CD8-positive, alpha-beta memory T cell (primary cell): ENCODE data around the gene POLR2H. TPM values are rescaled to one million over a fixed set of nuclear protein-coding genes. Genes with fewer than 3 reads are reported as not detected.

Experiments
- CTCF ChIA-PET: fragments of 350-600 bp; sonication (Branson Sonifier 250); formaldehyde crosslinking; loops from one replicate; lab custom pipeline; 2021; ENCODE audit warnings: antibody characterized with exemption; lab: Charles Lee
- POLR2A ChIA-PET: fragments of 350-600 bp; sonication (Branson Sonifier 250); formaldehyde crosslinking; loops from one replicate; lab custom pipeline; 2021; ENCODE audit warnings: antibody characterized with exemption; lab: Charles Lee
- DNase-seq, 5 donors: peaks; one replicate each; pipeline versions ENCODE4 v3.0.0 to v3.0.0-alpha.2; 2020 to 2022; ENCODE audit warnings: mixed read lengths in 1 of 5
- H3K27ac ChIP-seq: one replicate; pipeline ENCODE4 v1.7.0; 2013; ENCODE audit warnings: low read depth, mild to moderate bottlenecking, low read length, moderate library complexity
- H3K27me3 ChIP-seq: 2 replicates; pipeline ENCODE4 v1.7.0; 2013; ENCODE audit warnings: low read length, mild to moderate bottlenecking; ENCODE audit not compliant: insufficient read depth, poor library complexity, severe bottlenecking
- H3K36me3 ChIP-seq: 2 replicates; pipeline ENCODE4 v1.7.0; 2013; ENCODE audit warnings: mild to moderate bottlenecking, low read length, moderate library complexity; ENCODE audit not compliant: insufficient read depth
- H3K4me1 ChIP-seq: 2 replicates; pipeline ENCODE4 v1.7.0; 2013; ENCODE audit warnings: mild to moderate bottlenecking, low read length, moderate library complexity; ENCODE audit not compliant: insufficient read depth
- H3K4me3 ChIP-seq: 2 replicates; pipeline ENCODE4 v1.7.0; 2013; ENCODE audit warnings: mild to moderate bottlenecking, low read length
- H3K9me3 ChIP-seq: 2 replicates; pipeline ENCODE4 v1.7.0; 2013; ENCODE audit warnings: mild to moderate bottlenecking, low read length
- H3K27ac Mint-ChIP-seq, 8 donors: one replicate each; pipeline ENCODE4 v1.8.0; 2020 to 2021; ENCODE audit warnings: mixed read lengths in 8 of 8, mild to moderate bottlenecking in 6 of 8, inconsistent platforms in 3 of 8, moderate library complexity in 3 of 8
- H3K27me3 Mint-ChIP-seq, 2 donors: one replicate each; pipeline ENCODE4 v1.8.0; 2020 to 2021; ENCODE audit warnings: mixed read lengths in 2 of 2, mild to moderate bottlenecking in 1 of 2, moderate library complexity in 1 of 2
- H3K36me3 Mint-ChIP-seq, 3 donors: one replicate each; pipeline ENCODE4 v1.8.0; 2020 to 2021; ENCODE audit warnings: mixed read lengths in 3 of 3, inconsistent platforms in 1 of 3, mild to moderate bottlenecking in 1 of 3
- H3K4me1 Mint-ChIP-seq, 3 donors: one replicate each; pipeline ENCODE4 v1.8.0; 2020 to 2021; ENCODE audit warnings: mixed read lengths in 3 of 3, inconsistent platforms in 1 of 3, mild to moderate bottlenecking in 1 of 3
- H3K4me3 Mint-ChIP-seq, 7 donors: one replicate each; pipeline ENCODE4 v1.8.0; 2020 to 2021; ENCODE audit warnings: mixed read lengths in 7 of 7, mild to moderate bottlenecking in 6 of 7, moderate library complexity in 4 of 7, inconsistent platforms in 2 of 7
- H3K9me3 Mint-ChIP-seq, 5 donors: one replicate each; pipeline ENCODE4 v1.8.0; 2020 to 2022; ENCODE audit warnings: mixed read lengths in 5 of 5, mild to moderate bottlenecking in 3 of 5, moderate library complexity in 2 of 5, inconsistent platforms in 1 of 5
- polyA plus RNA-seq: library from polyadenylated mRNA; unstranded; fragments of 300-500 nt; fragmentation: Illumina TruSeq; gene quantifications from one replicate; pipeline ENCODE4 v1.2.3, GENCODE V29; 2021
- total RNA-seq, 2 experiments: library from RNA; stranded (reverse); gene quantifications; one replicate each; pipeline ENCODE4 v1.2.3, GENCODE V29; 2021

The POLR2H gene
- total and polyA plus RNA-seq, 3 experiments from 2014 or later: 52.1 to 147 (median 147) TPM

DNA sequence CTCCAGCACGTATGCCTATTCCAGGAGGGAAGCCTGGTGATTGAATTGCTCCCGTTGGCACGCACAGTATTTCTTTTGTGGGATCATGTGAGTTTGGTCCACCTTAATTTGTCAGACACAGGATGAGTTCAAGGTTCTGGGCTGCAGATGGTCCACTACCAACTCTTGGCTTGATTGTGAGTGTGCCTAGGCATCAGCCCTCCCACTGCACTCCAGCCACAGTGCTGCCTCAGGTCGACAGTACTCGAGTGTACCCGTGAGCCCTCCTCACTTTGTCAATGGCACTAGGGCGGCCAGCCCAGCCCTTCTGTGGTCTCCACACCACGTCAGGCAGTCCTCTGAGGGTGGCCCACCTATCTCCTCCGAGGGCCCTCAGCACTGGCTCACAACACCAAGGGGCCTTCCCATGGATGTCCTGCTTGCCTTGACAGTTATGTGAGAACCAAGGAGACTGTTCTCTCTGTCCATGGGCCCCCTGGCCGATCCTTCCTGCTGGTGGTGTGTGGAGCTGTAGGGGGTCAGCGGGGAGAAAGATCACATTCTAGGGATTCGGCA lies 48.5 kb downstream of the POLR2H start:
- no peaks in the 10 kb centered on the region for H3K9me3 ChIP-seq
- H3K27ac ChIP-seq: no peak overlapping the region
- POLR2A ChIA-PET: no interaction called here
- no peak overlapping the region for H3K4me3 Mint-ChIP-seq
- no peaks in the 10 kb centered on the region for H3K4me1 Mint-ChIP-seq
- H3K27me3 ChIP-seq: no peaks in the 10 kb centered on the region
- H3K27me3 Mint-ChIP-seq: peaks cover 7 to 8% of the 10 kb centered on the region in 2 donors
- no peaks in the 10 kb centered on the region for H3K36me3 ChIP-seq
- no peaks in the 10 kb centered on the region for H3K9me3 Mint-ChIP-seq
- H3K27ac Mint-ChIP-seq: no peak overlapping the region
- no peak for DNase-seq
- CTCF ChIA-PET: no interaction called here
- H3K4me1 ChIP-seq: no peaks in the 10 kb centered on the region
- H3K4me3 ChIP-seq: no peak overlapping the region
- H3K36me3 Mint-ChIP-seq: no peaks in the 10 kb centered on the region

- no peak for DNase-seq
Observed at GRCh38 chr3:184414418-184415202, 53.1 kb downstream of the POLR2H start.

DNA sequence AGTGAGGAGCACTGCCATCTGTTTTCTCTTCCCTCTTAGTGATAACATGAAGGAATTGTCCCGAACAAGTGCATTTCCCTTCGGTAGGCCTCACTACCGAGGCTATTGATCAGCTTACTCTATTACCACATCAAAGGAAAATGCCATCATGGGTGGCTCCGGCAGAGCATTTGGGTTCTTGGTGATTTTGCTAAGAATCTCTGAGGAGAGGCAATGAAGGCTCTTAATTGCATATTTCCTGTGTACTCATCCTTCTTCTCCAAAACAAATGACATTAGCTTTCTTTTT lies 53.6 kb downstream of the POLR2H start:
- H3K27me3 Mint-ChIP-seq: peaks cover 5% of the 10 kb centered on the region in 2 donors
- no peak overlapping the region for H3K4me3 Mint-ChIP-seq
- Histone ChIP-seq H3K27me3 (no peaks in the 10 kb centered on the region), H3K36me3 (no peaks in the 10 kb centered on the region), H3K4me3 (no peak overlapping the region), H3K9me3 (no peaks in the 10 kb centered on the region), H3K27ac (no peak overlapping the region), H3K4me1 (no peaks in the 10 kb centered on the region)
- no peaks in the 10 kb centered on the region for H3K9me3 Mint-ChIP-seq
- CTCF ChIA-PET: no interaction called here
- no peak overlapping the region for H3K27ac Mint-ChIP-seq
- no peak for DNase-seq
- no peaks in the 10 kb centered on the region for H3K36me3 Mint-ChIP-seq
- H3K4me1 Mint-ChIP-seq: peaks cover 0 to 2% (median 0%) of the 10 kb centered on the region in 3 donors
- POLR2A ChIA-PET: no interaction called here

More at GRCh38 chr3:184414418-184415202, 53.1 kb downstream of the POLR2H start:
- H3K27ac Mint-ChIP-seq: no peak overlapping the region
- H3K27me3 ChIP-seq: no peaks in the 10 kb centered on the region
- H3K4me3 Mint-ChIP-seq: no peak overlapping the region
- H3K27ac ChIP-seq: no peak overlapping the region
- POLR2A ChIA-PET: no interaction called here
- H3K36me3 ChIP-seq: no peaks in the 10 kb centered on the region
- H3K4me3 ChIP-seq: no peak overlapping the region
- peaks cover 0 to 2% (median 0%) of the 10 kb centered on the region in 3 donors for H3K4me1 Mint-ChIP-seq
- CTCF ChIA-PET: no interaction called here
- peaks cover 5% of the 10 kb centered on the region in 2 donors for H3K27me3 Mint-ChIP-seq
- H3K9me3 ChIP-seq: no peaks in the 10 kb centered on the region
- no peaks in the 10 kb centered on the region for H3K9me3 Mint-ChIP-seq
- no peaks in the 10 kb centered on the region for H3K4me1 ChIP-seq
- H3K36me3 Mint-ChIP-seq: no peaks in the 10 kb centered on the region

DNA sequence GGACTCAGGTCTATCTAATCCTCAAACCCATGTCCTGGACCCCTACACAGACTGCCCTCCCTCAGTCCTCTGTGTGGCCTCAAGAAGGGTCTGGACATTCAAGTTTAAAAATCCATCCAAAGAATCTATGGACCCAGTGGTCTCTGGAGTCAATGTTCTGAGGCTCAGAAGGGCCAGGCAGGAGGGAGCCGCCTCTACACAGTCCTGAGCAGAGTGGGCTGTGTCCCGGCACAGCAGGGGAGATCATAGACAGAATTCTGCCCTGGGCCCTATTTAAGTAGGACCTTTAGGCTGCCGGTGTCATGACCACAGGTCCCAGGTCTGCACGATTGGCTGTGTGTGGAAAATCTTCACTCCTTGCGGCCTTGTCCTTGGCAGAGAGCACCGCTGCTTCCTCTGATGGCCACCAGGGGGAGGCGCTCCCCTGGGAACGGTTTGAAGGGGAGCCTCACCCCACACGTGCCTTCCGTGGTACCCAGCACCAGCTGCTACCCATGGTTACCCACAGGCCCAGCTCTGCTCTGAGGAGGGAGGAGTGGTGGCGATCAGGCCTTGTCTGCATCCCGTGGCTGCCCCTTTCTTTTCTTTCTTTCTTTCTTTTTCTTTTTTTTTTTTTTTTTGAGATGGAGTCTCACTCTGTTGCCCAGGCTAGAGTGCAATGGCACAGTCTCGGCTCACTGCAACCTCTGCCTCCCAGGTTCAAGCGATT lies 56.3 kb downstream of the POLR2H start:
- Histone ChIP-seq H3K36me3 (no peaks in the 10 kb centered on the region), H3K4me3 (no peak overlapping the region), H3K27ac (no peak overlapping the region), H3K9me3 (no peaks in the 10 kb centered on the region), H3K27me3 (no peaks in the 10 kb centered on the region), H3K4me1 (no peaks in the 10 kb centered on the region)
- no peaks in the 10 kb centered on the region for H3K36me3 Mint-ChIP-seq
- peaks cover 0 to 2% (median 0%) of the 10 kb centered on the region in 3 donors for H3K4me1 Mint-ChIP-seq
- peak; percentile 42 to 68 (median 44) for DNase-seq
- no peaks in the 10 kb centered on the region for H3K9me3 Mint-ChIP-seq
- ChIA-PET POLR2A (no interaction called here), CTCF (interaction anchor here (1.0 to 2.6 kb wide), 2 partner anchors 95 to 123 kb away, joined by 3 to 18 read pairs; no protein-coding TSS in a partner anchor)
- H3K27me3 Mint-ChIP-seq: peaks cover 2 to 5% of the 10 kb centered on the region in 2 donors
- H3K27ac Mint-ChIP-seq: no peak overlapping the region
- no peak overlapping the region for H3K4me3 Mint-ChIP-seq

Other genes with a start within 250 kb of the POLR2H start
- 10 to 100 TPM; 74.8 to 83.9 TPM for gene EIF2B5, start 226.4 kb upstream of the POLR2H start, total RNA-seq
- 51.6 TPM for gene EIF2B5, start 226.4 kb upstream of the POLR2H start, polyA plus RNA-seq
- 10 to 100 TPM; 38.5 to 44.0 TPM for gene DVL3, start 206.3 kb upstream of the POLR2H start, total RNA-seq
- gene DVL3, start 206.3 kb upstream of the POLR2H start, polyA plus RNA-seq: 15.4 TPM
- 100 to 1,000 TPM; 268 to 270 TPM for gene AP2M1, start 186.9 kb upstream of the POLR2H start, total RNA-seq
- gene AP2M1, start 186.9 kb upstream of the POLR2H start, polyA plus RNA-seq: 265 TPM
- 10 to 100 TPM; 70.8 to 70.9 TPM for gene ABCF3, start 175.5 kb upstream of the POLR2H start, total RNA-seq
- 54.5 TPM for gene ABCF3, start 175.5 kb upstream of the POLR2H start, polyA plus RNA-seq
- under 1 TPM in 1 of 2 experiments, not detected in 1; 0.11 TPM for gene VWA5B2, start 132.1 kb upstream of the POLR2H start, total RNA-seq
- not detected for gene VWA5B2, start 132.1 kb upstream of the POLR2H start, polyA plus RNA-seq
- 10 to 100 TPM; 59.4 to 61.4 TPM for gene ALG3, start 112.7 kb upstream of the POLR2H start, total RNA-seq
- 73.2 TPM for gene ALG3, start 112.7 kb upstream of the POLR2H start, polyA plus RNA-seq
- gene EEF1AKMT4, start 112.0 kb upstream of the POLR2H start, total RNA-seq: 10 to 100 TPM; 13.2 to 14.5 TPM
- gene EEF1AKMT4, start 112.0 kb upstream of the POLR2H start, polyA plus RNA-seq: 5.3 TPM
- gene CAMK2N2, start 100.2 kb upstream of the POLR2H start, total RNA-seq: under 1 TPM; 0.66 to 0.77 TPM
- gene CAMK2N2, start 100.2 kb upstream of the POLR2H start, polyA plus RNA-seq: not detected
- gene ECE2, start 85.7 kb upstream of the POLR2H start, total RNA-seq: not detected
- not detected for gene ECE2, start 85.7 kb upstream of the POLR2H start, polyA plus RNA-seq
- 100 to 1,000 TPM; 334 to 342 TPM for gene PSMD2, start 62.5 kb upstream of the POLR2H start, total RNA-seq
- 211 TPM for gene PSMD2, start 62.5 kb upstream of the POLR2H start, polyA plus RNA-seq
- gene EIF4G1, start 47.1 kb upstream of the POLR2H start, total RNA-seq: 100 to 1,000 TPM; 693 to 694 TPM
- gene EIF4G1, start 47.1 kb upstream of the POLR2H start, polyA plus RNA-seq: 46.2 TPM
- 1 to 10 TPM; 2.2 to 2.4 TPM for gene FAM131A, start 24.1 kb upstream of the POLR2H start, total RNA-seq
- 2.2 TPM for gene FAM131A, start 24.1 kb upstream of the POLR2H start, polyA plus RNA-seq
- 1 to 10 TPM; 6.3 to 7.3 TPM for gene CLCN2, start 105 bp upstream of the POLR2H start, total RNA-seq
- gene CLCN2, start 105 bp upstream of the POLR2H start, polyA plus RNA-seq: 0.54 TPM
- gene THPO, start 16.5 kb downstream of the POLR2H start, total RNA-seq: not detected
- gene THPO, start 16.5 kb downstream of the POLR2H start, polyA plus RNA-seq: not detected
- gene CHRD, start 18.3 kb downstream of the POLR2H start, total RNA-seq: under 1 TPM in 1 of 2 experiments, not detected in 1; 0.04 TPM
- gene CHRD, start 18.3 kb downstream of the POLR2H start, polyA plus RNA-seq: not detected
- gene EPHB3, start 200.1 kb downstream of the POLR2H start, total RNA-seq: under 1 TPM in 1 of 2 experiments, not detected in 1; 0.04 TPM
- gene EPHB3, start 200.1 kb downstream of the POLR2H start, polyA plus RNA-seq: 0.31 TPM